Measurements from ENCODE around the gene SCN3A.

DNA sequence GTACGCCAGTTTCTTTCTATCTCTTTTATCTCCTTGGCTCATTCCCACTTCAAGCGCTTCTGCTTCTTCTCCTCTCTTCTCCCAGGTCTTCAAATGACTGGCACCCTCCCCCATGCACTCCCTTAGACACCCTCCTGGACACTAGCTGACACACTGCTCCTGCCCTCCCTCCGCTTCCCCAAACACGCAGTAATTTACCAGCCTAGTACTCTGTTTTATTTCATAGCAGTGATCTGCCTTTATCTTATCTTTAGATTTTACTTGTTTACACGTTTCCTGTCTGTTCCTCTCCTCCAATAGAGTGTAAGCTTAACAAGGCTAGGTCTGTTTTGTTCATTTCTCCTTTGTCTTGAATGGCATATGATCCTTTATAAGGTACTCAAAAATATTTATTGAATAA, 93.9 kb downstream of the SCN3A start:
- TF ChIP-seq, protein P1, sequence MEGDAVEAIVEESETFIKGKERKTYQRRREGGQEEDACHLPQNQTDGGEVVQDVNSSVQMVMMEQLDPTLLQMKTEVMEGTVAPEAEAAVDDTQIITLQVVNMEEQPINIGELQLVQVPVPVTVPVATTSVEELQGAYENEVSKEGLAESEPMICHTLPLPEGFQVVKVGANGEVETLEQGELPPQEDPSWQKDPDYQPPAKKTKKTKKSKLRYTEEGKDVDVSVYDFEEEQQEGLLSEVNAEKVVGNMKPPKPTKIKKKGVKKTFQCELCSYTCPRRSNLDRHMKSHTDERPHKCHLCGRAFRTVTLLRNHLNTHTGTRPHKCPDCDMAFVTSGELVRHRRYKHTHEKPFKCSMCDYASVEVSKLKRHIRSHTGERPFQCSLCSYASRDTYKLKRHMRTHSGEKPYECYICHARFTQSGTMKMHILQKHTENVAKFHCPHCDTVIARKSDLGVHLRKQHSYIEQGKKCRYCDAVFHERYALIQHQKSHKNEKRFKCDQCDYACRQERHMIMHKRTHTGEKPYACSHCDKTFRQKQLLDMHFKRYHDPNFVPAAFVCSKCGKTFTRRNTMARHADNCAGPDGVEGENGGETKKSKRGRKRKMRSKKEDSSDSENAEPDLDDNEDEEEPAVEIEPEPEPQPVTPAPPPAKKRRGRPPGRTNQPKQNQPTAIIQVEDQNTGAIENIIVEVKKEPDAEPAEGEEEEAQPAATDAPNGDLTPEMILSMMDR (IDR thresholded peaks at IDR 0.05): no peak
- TF ChIP-seq SIN3A (IDR thresholded peaks at IDR 0.05; ENCODE audit: borderline replicate concordance, insufficient read depth, low read depth, low read length) (no peak), POLR2AphosphoS5 (IDR thresholded peaks at IDR 0.05; ENCODE audit: low read depth, low read length) (no peak)
